PFSK-1 (cell line): Measurements from ENCODE around the gene PROSER2.

ENCODE experiments used
- FOXP2 ChIP-seq: optimal IDR thresholded peaks from 2 replicates; pipeline ENCODE3; 2011; ENCODE audit warnings: borderline replicate concordance, control low read depth, inconsistent platforms; ENCODE audit not compliant: insufficient read depth; ENCODE audit errors: extremely low read length, extremely low read depth
- POLR2AphosphoS5 ChIP-seq: IDR thresholded peaks from 2 replicates; pipeline ENCODE4 v1.6.1; 2012; ENCODE audit warnings: low read depth, mild to moderate bottlenecking, control low read depth, low read length, moderate library complexity
- REST ChIP-seq, 2 experiments: IDR thresholded peaks; 2 replicates each; pipeline versions ENCODE4 v1.6.1 to v1.8.0; 2011 to 2012; ENCODE audit warnings: low read depth in 2 of 2, low read length in 2 of 2, control low read depth in 1 of 2, inconsistent platforms in 1 of 2, mild to moderate bottlenecking in 1 of 2, moderate library complexity in 1 of 2; ENCODE audit not compliant: insufficient read depth in 1 of 2
- SIN3A ChIP-seq: IDR thresholded peaks from 2 replicates; pipeline ENCODE4 v1.6.1; 2012; ENCODE audit warnings: mild to moderate bottlenecking, low read length, moderate library complexity, borderline replicate concordance; ENCODE audit not compliant: insufficient read depth
- TAF1 ChIP-seq: IDR thresholded peaks from 2 replicates; pipeline ENCODE4 v1.6.1; 2012; ENCODE audit warnings: low read length, control low read depth, borderline replicate concordance; ENCODE audit not compliant: insufficient read depth

Gene PROSER2

GRCh38 chr10:11877591-11877905, 54.4 kb downstream of the PROSER2 start:
- TF ChIP-seq SIN3A (no peak), POLR2AphosphoS5 (no peak), FOXP2 (no peak), TAF1 (no peak), REST (IDR thresholded peaks at IDR 0.05; ENCODE audit: insufficient read depth in 1 of 2, low read depth in 2 of 2, low read length in 2 of 2) (no peak)

DNA sequence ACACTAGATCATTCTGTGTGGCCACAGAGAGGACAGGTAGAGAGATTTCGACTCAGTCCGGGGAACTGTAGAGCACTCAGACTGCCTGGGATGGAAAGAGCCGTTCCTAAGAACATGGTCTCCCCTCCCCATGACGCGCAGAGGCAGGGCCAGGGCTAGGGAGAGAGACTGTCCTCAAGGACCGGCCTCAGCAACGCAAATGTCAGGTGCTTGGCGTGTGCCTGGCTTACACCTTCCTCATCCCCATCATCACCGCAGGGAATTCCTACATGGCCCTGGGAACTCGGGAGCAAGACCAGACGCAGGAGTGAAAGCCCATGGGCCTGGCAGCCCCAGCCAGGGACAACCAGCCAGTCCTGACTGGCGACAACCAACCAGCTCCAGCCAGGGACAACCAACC, 55.6 kb downstream of the PROSER2 start:
- TF ChIP-seq SIN3A (no peak), TAF1 (no peak), POLR2AphosphoS5 (no peak), REST (IDR thresholded peaks at IDR 0.05; ENCODE audit: insufficient read depth in 1 of 2, low read depth in 2 of 2, low read length in 2 of 2) (no peak), FOXP2 (no peak)

- no peak for TF ChIP-seq POLR2AphosphoS5
- no peak for TF ChIP-seq REST (IDR thresholded peaks at IDR 0.05; ENCODE audit: insufficient read depth in 1 of 2, low read depth in 2 of 2, low read length in 2 of 2)
- no peak for TF ChIP-seq SIN3A
- TF ChIP-seq TAF1: no peak
- TF ChIP-seq FOXP2: no peak
Measured at GRCh38 chr10:11879387-11880094, 56.4 kb downstream of the PROSER2 start.

DNA sequence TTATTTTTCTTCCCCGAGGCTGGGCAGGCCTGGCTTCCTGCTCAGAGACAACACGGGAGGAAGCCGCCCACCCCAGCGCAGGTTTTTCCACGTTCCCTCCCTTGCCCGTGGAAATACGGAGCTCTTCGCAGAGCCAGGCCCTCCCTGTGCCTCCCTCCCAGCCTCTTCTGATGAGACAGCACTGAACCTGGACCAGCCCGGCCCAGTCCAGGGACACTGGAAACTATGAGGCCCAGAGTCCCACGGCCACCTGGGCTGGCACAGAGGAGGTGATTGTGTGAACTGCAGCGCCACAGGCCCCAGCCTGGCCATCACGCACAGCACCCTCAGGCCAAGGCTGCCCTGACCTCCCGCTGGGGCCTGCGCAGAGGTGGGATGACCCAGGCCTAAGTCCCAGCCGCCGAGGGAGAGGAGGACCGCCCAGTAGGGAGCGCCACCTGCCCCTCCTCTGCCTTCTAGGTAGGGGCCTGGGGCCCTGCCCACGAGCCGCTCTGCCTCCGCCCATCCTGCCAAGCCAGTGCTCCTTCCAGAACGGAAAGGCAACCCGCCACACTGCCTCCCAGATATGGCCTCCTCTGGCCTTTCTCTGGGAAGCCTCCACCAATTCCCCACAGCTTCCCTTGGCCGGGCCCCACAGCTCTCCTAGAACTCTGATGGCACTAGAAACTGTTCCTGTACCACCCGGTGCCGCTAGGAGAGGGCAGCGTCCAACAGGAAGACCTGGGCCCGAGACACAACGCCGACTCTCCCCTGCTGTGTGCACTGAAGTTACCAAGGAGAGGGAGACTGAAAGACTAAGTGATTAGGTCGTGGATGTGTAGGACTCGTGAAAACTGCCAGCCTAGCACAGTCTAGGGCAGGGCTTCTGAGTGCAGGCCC, 57.2 kb downstream of the PROSER2 start:
- TF ChIP-seq POLR2AphosphoS5: no peak
- no peak for TF ChIP-seq REST (IDR thresholded peaks at IDR 0.05; ENCODE audit: insufficient read depth in 1 of 2, low read depth in 2 of 2, low read length in 2 of 2)
- no peak for TF ChIP-seq FOXP2
- TF ChIP-seq SIN3A: no peak
- TF ChIP-seq TAF1: no peak
